Liver (tissue), 9 donors: ENCODE data around the gene EXOC3L2. TPM values are rescaled to one million over a fixed set of nuclear protein-coding genes. Genes with fewer than 3 reads are reported as not detected.
"Not testable (repeated sequence)": the region's sequence is repeated elsewhere in the genome, so short reads cannot be mapped to it uniquely, and the experiment has no call there.

Experiments used
- DNase-seq: peaks from one replicate; pipeline ENCODE4 v3.0.0-alpha.2; 2017; ENCODE audit warnings: low spot score
- H3K27ac ChIP-seq, 2 donors: one replicate each; pipeline ENCODE4 v1.7.0; 2013; ENCODE audit warnings: inconsistent platforms in 2 of 2, low read length in 2 of 2, control low read depth in 1 of 2, low read depth in 1 of 2, mild to moderate bottlenecking in 1 of 2
- H3K27me3 ChIP-seq, 4 donors: one replicate each; pipeline versions ENCODE4 v1.6.1 to v1.7.0; 2013; ENCODE audit warnings: low read length in 3 of 4, inconsistent platforms in 1 of 4, mild to moderate bottlenecking in 1 of 4, moderate library complexity in 1 of 4; ENCODE audit not compliant: control insufficient read depth in 4 of 4, insufficient read depth in 4 of 4
- H3K36me3 ChIP-seq, 4 donors: one replicate each; pipeline versions ENCODE4 v1.6.1 to v1.7.0; 2013; ENCODE audit warnings: low read length in 3 of 4, mild to moderate bottlenecking in 3 of 4, low read depth in 1 of 4, moderate library complexity in 1 of 4; ENCODE audit not compliant: control insufficient read depth in 4 of 4, insufficient read depth in 3 of 4
- H3K4me1 ChIP-seq, 4 donors: one replicate each; pipeline versions ENCODE4 v1.6.1 to v1.7.0; 2013; ENCODE audit warnings: low read length in 3 of 4, mild to moderate bottlenecking in 3 of 4, moderate library complexity in 1 of 4; ENCODE audit not compliant: control insufficient read depth in 4 of 4, insufficient read depth in 4 of 4
- H3K4me3 ChIP-seq, 3 donors: one replicate each; pipeline versions ENCODE4 v1.6.1 to v1.7.0; 2013; ENCODE audit warnings: low read length in 3 of 3, control low read depth in 1 of 3, low read depth in 1 of 3, mild to moderate bottlenecking in 1 of 3
- H3K9ac ChIP-seq, 2 donors: one replicate each; pipeline ENCODE4 v1.7.0; 2013; ENCODE audit warnings: low read length in 2 of 2, mild to moderate bottlenecking in 2 of 2, moderate library complexity in 2 of 2, control low read depth in 1 of 2, low read depth in 1 of 2
- H3K9me3 ChIP-seq, 4 donors: one replicate each; pipeline versions ENCODE4 v1.6.1 to v1.7.0; 2013; ENCODE audit warnings: low read length in 3 of 4; ENCODE audit not compliant: control insufficient read depth in 4 of 4
- FOXA1 ChIP-seq: IDR thresholded peaks from 2 replicates; pipeline ENCODE4 v1.6.1; 2016; ENCODE audit warnings: antibody characterized with exemption
- FOXA2 ChIP-seq: IDR thresholded peaks from 2 replicates; pipeline ENCODE4 v1.6.1; 2016; ENCODE audit warnings: antibody characterized with exemption
- GABPA ChIP-seq, 2 donors: IDR thresholded peaks in 1 of 2; conservative IDR thresholded peaks in 1 of 2; 2 replicates each; pipeline ENCODE4 v1.6.1; 2016; ENCODE audit warnings: antibody characterized with exemption in 2 of 2, mild to moderate bottlenecking in 1 of 2, moderate library complexity in 1 of 2
- HNF4A ChIP-seq, 2 donors: conservative IDR thresholded peaks; 2 replicates each; pipeline ENCODE4 v1.6.1; 2016; ENCODE audit warnings: antibody characterized with exemption in 2 of 2, mild to moderate bottlenecking in 2 of 2
- HNF4G ChIP-seq: IDR thresholded peaks from 2 replicates; pipeline ENCODE4 v1.6.1; 2016; ENCODE audit warnings: antibody characterized with exemption
- JUND ChIP-seq, 2 donors: IDR thresholded peaks; 2 replicates each; pipeline ENCODE4 v1.6.1; 2016; ENCODE audit warnings: antibody characterized with exemption in 2 of 2
- NR2F2 ChIP-seq: IDR thresholded peaks from 2 replicates; pipeline ENCODE4 v1.6.1; 2016; ENCODE audit warnings: antibody characterized with exemption
- TAF1 ChIP-seq: conservative IDR thresholded peaks from 2 replicates; pipeline ENCODE4 v1.6.1; 2016; ENCODE audit warnings: antibody characterized with exemption, mild to moderate bottlenecking
- YY1 ChIP-seq: IDR thresholded peaks from 2 replicates; pipeline ENCODE4 v1.6.1; 2016; ENCODE audit warnings: antibody characterized with exemption, mild to moderate bottlenecking
- WGBS: extraction: QIAGEN DNeasy Blood & Tissue Kit; methylation state at CpG from one replicate; pipeline ENCODE4 v1.1.7; 2013; 5-methylcytosine and 5-hydroxymethylcytosine counted together
- polyA plus RNA-seq, 2 donors: library from polyadenylated mRNA; stranded (reverse) in 1 of 2; unstranded in 1 of 2; fragments of 200-250 nt in 1 of 2; fragments of >200 nt in 1 of 2; fragmentation: Nextera tagmentation in 1 of 2; extraction: Ambion mirVana in 1 of 2; gene quantifications; one replicate each; pipeline versions ENCODE4 v1.2.1 to v1.2.3, GENCODE V29; 2013 to 2015
- total RNA-seq, 2 donors: library from RNA; depleted of rRNA; stranded (reverse); fragments of >200 nt; gene quantifications; one replicate each; pipeline ENCODE4 v1.2.3, GENCODE V29; 2014
- TF ChIP-seq, protein P1 (sequence below): IDR thresholded peaks from 2 replicates; pipeline ENCODE4 v1.6.1; 2016; ENCODE audit warnings: antibody characterized with exemption
- TF ChIP-seq, protein P2 (sequence below): IDR thresholded peaks from 2 replicates; pipeline ENCODE4 v1.6.1; 2016; ENCODE audit warnings: antibody characterized with exemption
- TF ChIP-seq, protein P3 (sequence below): IDR thresholded peaks from 2 replicates; pipeline ENCODE4 v1.6.1; 2016; ENCODE audit warnings: antibody characterized with exemption, mild to moderate bottlenecking
- TF ChIP-seq, protein P4 (sequence below): fragments of 150-350 bp; IDR thresholded peaks from 2 replicates; pipeline ENCODE4 v1.5.1; 2017; ENCODE audit warnings: improper control_type of control experiment, low read depth, low read length; ENCODE audit not compliant: missing input control
- donor health status: healthy.
- donor health status: healthy.
- donor health status: healthy.
- donor health status: healthy.
- donor health status: healthy.

EXOC3L2 gene
- total and polyA plus RNA-seq, 4 donors: 1.3 to 7.3 (median 4.1) TPM

DNA sequence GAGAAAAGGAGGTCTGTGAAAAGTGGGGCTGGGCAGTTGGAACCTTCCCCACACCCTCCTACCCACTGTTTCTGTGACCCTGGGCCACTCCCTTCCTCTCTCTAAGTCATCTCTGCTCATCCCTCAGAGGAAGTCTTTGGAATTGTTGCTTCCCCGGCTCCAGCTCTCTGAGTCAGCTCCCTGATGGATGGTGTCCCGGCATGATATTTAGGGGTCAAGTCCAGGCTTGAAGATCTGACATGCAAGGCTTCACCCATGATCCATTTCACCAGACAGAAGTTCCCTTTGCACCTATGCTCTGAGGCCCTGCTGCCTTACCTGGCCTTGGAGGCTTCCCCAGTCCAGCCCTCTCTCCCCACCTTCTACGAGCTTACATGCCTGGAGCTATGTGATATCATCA, 13.3 kb downstream of the EXOC3L2 start:
- WGBS: 73% methylated on average over 3 of the region's 3 CpGs
- H3K4me1 ChIP-seq: peaks cover 0 to 2% (median 0%) of the 10 kb centered on the region in 4 donors
- H3K27ac ChIP-seq: no peak overlapping the region
- H3K9me3 ChIP-seq: no peaks in the 10 kb centered on the region
- no peak overlapping the region for H3K9ac ChIP-seq
- no peaks in the 10 kb centered on the region for H3K27me3 ChIP-seq
- H3K36me3 ChIP-seq: no peaks in the 10 kb centered on the region
- no peak for DNase-seq
- H3K4me3 ChIP-seq: no peak overlapping the region
- no peak for TF ChIP-seq GABPA (IDR thresholded peaks at IDR 0.05 in 1 of 2, conservative IDR thresholded peaks at IDR 0.05 in 1 of 2)
- no peak for TF ChIP-seq JUND (IDR thresholded peaks at IDR 0.05)
- TF ChIP-seq, protein P1, sequence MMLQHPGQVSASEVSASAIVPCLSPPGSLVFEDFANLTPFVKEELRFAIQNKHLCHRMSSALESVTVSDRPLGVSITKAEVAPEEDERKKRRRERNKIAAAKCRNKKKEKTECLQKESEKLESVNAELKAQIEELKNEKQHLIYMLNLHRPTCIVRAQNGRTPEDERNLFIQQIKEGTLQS: no peak
- no peak for TF ChIP-seq HNF4A (conservative IDR thresholded peaks at IDR 0.05)
- no peak for TF ChIP-seq YY1
- TF ChIP-seq, protein P2, sequence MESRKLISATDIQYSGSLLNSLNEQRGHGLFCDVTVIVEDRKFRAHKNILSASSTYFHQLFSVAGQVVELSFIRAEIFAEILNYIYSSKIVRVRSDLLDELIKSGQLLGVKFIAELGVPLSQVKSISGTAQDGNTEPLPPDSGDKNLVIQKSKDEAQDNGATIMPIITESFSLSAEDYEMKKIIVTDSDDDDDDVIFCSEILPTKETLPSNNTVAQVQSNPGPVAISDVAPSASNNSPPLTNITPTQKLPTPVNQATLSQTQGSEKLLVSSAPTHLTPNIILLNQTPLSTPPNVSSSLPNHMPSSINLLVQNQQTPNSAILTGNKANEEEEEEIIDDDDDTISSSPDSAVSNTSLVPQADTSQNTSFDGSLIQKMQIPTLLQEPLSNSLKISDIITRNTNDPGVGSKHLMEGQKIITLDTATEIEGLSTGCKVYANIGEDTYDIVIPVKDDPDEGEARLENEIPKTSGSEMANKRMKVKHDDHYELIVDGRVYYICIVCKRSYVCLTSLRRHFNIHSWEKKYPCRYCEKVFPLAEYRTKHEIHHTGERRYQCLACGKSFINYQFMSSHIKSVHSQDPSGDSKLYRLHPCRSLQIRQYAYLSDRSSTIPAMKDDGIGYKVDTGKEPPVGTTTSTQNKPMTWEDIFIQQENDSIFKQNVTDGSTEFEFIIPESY: no peak
- TF ChIP-seq HNF4G: no peak
- TF ChIP-seq, protein P3, sequence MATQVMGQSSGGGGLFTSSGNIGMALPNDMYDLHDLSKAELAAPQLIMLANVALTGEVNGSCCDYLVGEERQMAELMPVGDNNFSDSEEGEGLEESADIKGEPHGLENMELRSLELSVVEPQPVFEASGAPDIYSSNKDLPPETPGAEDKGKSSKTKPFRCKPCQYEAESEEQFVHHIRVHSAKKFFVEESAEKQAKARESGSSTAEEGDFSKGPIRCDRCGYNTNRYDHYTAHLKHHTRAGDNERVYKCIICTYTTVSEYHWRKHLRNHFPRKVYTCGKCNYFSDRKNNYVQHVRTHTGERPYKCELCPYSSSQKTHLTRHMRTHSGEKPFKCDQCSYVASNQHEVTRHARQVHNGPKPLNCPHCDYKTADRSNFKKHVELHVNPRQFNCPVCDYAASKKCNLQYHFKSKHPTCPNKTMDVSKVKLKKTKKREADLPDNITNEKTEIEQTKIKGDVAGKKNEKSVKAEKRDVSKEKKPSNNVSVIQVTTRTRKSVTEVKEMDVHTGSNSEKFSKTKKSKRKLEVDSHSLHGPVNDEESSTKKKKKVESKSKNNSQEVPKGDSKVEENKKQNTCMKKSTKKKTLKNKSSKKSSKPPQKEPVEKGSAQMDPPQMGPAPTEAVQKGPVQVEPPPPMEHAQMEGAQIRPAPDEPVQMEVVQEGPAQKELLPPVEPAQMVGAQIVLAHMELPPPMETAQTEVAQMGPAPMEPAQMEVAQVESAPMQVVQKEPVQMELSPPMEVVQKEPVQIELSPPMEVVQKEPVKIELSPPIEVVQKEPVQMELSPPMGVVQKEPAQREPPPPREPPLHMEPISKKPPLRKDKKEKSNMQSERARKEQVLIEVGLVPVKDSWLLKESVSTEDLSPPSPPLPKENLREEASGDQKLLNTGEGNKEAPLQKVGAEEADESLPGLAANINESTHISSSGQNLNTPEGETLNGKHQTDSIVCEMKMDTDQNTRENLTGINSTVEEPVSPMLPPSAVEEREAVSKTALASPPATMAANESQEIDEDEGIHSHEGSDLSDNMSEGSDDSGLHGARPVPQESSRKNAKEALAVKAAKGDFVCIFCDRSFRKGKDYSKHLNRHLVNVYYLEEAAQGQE: no peak
- no peak for TF ChIP-seq FOXA1
- TF ChIP-seq NR2F2: no peak
- TF ChIP-seq TAF1: no peak
- no peak for TF ChIP-seq FOXA2
- TF ChIP-seq, protein P4, sequence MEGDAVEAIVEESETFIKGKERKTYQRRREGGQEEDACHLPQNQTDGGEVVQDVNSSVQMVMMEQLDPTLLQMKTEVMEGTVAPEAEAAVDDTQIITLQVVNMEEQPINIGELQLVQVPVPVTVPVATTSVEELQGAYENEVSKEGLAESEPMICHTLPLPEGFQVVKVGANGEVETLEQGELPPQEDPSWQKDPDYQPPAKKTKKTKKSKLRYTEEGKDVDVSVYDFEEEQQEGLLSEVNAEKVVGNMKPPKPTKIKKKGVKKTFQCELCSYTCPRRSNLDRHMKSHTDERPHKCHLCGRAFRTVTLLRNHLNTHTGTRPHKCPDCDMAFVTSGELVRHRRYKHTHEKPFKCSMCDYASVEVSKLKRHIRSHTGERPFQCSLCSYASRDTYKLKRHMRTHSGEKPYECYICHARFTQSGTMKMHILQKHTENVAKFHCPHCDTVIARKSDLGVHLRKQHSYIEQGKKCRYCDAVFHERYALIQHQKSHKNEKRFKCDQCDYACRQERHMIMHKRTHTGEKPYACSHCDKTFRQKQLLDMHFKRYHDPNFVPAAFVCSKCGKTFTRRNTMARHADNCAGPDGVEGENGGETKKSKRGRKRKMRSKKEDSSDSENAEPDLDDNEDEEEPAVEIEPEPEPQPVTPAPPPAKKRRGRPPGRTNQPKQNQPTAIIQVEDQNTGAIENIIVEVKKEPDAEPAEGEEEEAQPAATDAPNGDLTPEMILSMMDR: no peak

DNA sequence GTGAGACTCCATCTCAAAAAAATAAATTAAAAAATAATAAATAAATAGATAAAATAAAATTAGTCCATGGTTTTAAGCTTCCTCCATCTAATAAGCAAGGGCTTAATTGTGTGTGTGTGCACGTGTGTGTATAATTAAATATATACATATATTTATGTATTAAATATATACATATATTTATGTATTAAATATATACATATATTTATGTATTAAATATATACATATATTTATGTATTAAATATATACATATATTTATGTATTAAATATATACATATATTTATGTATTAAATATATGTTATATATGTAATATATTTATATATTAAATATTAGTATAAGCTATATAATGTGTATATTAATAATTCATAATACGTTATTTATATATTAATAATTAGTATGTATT, 16.2 kb downstream of the EXOC3L2 start:
- H3K9ac ChIP-seq, H3K36me3 ChIP-seq, H3K27ac ChIP-seq, DNase-seq, H3K27me3 ChIP-seq, H3K4me1 ChIP-seq, H3K9me3 ChIP-seq, H3K4me3 ChIP-seq: not testable (repeated sequence)
- 77% methylated on average over 2 of the region's 2 CpGs for WGBS
